K562 (cell line): ENCODE measurements around the gene PRKG1. TPM values are rescaled to one million over a fixed set of nuclear protein-coding genes. Genes with fewer than 3 reads are reported as not detected.

Experiments
- ATAC-seq: fragments of 200-7000 bp; cut with Tn5 transposase; 3 replicates; pipeline ENCODE4 v1.9.1; 2020; ENCODE audit warnings: moderate library complexity
- BruUV-seq: library from RNA; stranded (reverse); fragments of 400-500 nt; replicated peaks from 2 replicates; lab custom pipeline; 2021; lab: Mats Ljungman, UMichigan
- CTCF ChIA-PET: fragments of 300-600 bp; formaldehyde crosslinking; extraction: SDS; loops from one replicate; lab custom pipeline; 2021; ENCODE audit warnings: low intra/inter-chr PET ratio; lab: Yijun Ruan, JAX
- POLR2A ChIA-PET: fragments of 300-600, 350-650 bp; sonication (Branson Sonifier 250); formaldehyde crosslinking; extraction: SDS; loops from one replicate; lab custom pipeline; 2021; ENCODE audit warnings: antibody characterized with exemption, inconsistent platforms; lab: Yijun Ruan, JAX
- DNase-seq, 4 experiments: peaks; one replicate each; pipeline versions ENCODE4 v3.0.0 to v3.0.0-alpha.2; 2011 to 2018; ENCODE audit warnings: low spot score in 3 of 4, mixed read lengths in 3 of 4; ENCODE audit errors: extremely low read depth in 1 of 4
- FAIRE-seq: peaks from 2 replicates; lab custom pipeline; 2011; peaks lifted over from hg19 to GRCh38; lab: Jason Lieb, UNC
- H2AFZ ChIP-seq: 2 replicates; pipeline ENCODE4 v1.6.0; 2011; ENCODE audit warnings: low read depth, low read length, control low read depth, inconsistent platforms
- H3K27ac ChIP-seq: fragments of 200-600 bp; 3 replicates; pipeline ENCODE4 v1.8.0; 2011; ENCODE audit warnings: low read depth, mild to moderate bottlenecking, control low read depth, inconsistent platforms, low read length, moderate library complexity, mixed read lengths; ENCODE audit errors: extremely low read depth
- H3K27me3 ChIP-seq, 2 experiments: fragments of 300-600 bp in 1 of 2; 2 replicates in 1 of 2; 3 replicates in 1 of 2; pipeline versions ENCODE4 v1.6.0 to v1.8.0; 2011; ENCODE audit warnings: inconsistent platforms in 2 of 2, low read length in 2 of 2, mild to moderate bottlenecking in 1 of 2, mixed read lengths in 1 of 2, moderate library complexity in 1 of 2; ENCODE audit not compliant: control insufficient read depth in 2 of 2, insufficient read depth in 2 of 2
- H3K36me3 ChIP-seq: fragments of 300-600 bp; 3 replicates; pipeline ENCODE4 v1.8.0; 2011; ENCODE audit warnings: mild to moderate bottlenecking, low read length, inconsistent platforms; ENCODE audit not compliant: control insufficient read depth, insufficient read depth
- H3K4me1 ChIP-seq, 2 experiments: fragments of 200-600 bp in 1 of 2; replicated peaks in 1 of 2; 2 replicates in 1 of 2; 3 replicates in 1 of 2; pipeline versions ENCODE4 v1.5.1 to v1.8.0; 2011; ENCODE audit warnings: inconsistent platforms in 2 of 2, low read length in 2 of 2, mild to moderate bottlenecking in 1 of 2, mixed read lengths in 1 of 2, moderate library complexity in 1 of 2; ENCODE audit not compliant: control insufficient read depth in 2 of 2, insufficient read depth in 2 of 2
- H3K4me2 ChIP-seq: 2 replicates; pipeline ENCODE4 v1.6.1; 2011; ENCODE audit warnings: low read length, control low read depth, inconsistent platforms, mixed read lengths; ENCODE audit not compliant: insufficient read depth
- H3K4me3 ChIP-seq: fragments of 200-600 bp; sonication (generic), shearing (Covaris generic); 2 replicates; pipeline ENCODE4 v1.5.1; 2016; ENCODE audit warnings: control low read depth, inconsistent platforms
- H3K79me2 ChIP-seq: fragments of 200-600 bp; 3 replicates; pipeline ENCODE4 v1.8.0; 2011; ENCODE audit warnings: low read length, inconsistent platforms; ENCODE audit not compliant: control insufficient read depth, insufficient read depth
- H3K9ac ChIP-seq, 2 experiments: 2 replicates each; pipeline versions ENCODE4 v1.6.0 to v1.6.1; 2011; ENCODE audit warnings: low read depth in 2 of 2, low read length in 2 of 2, control low read depth in 1 of 2, inconsistent platforms in 1 of 2, mild to moderate bottlenecking in 1 of 2, mixed read lengths in 1 of 2; ENCODE audit not compliant: insufficient read depth in 1 of 2
- H3K9me1 ChIP-seq: one replicate; pipeline ENCODE4 v1.6.0; 2011; ENCODE audit warnings: inconsistent platforms, mild to moderate bottlenecking, low read length, moderate library complexity; ENCODE audit not compliant: control insufficient read depth, insufficient read depth
- H3K9me3 ChIP-seq: replicated peaks from 2 replicates; pipeline ENCODE4 v1.5.1; 2011; ENCODE audit warnings: low read depth, low read length, inconsistent platforms; ENCODE audit not compliant: control insufficient read depth, insufficient read depth
- H4K20me1 ChIP-seq: replicated peaks from 2 replicates; pipeline ENCODE4 v1.6.1; 2011; ENCODE audit warnings: low read length, inconsistent platforms, mixed read lengths; ENCODE audit not compliant: control insufficient read depth, insufficient read depth
- FOXA3 ChIP-seq, 2 experiments: fragments of 450-650 bp in 1 of 2; sonication (generic) in 1 of 2; formaldehyde crosslinking; IDR thresholded peaks in 1 of 2; conservative IDR thresholded peaks in 1 of 2; 2 replicates each; pipeline versions ENCODE4 v1.4.0 to v1.8.0; 2020 to 2022; ENCODE audit warnings: mild to moderate bottlenecking in 2 of 2, missing genetic modification reagents in 1 of 2
- HDAC6 ChIP-seq: IDR thresholded peaks from 2 replicates; pipeline ENCODE4 v1.6.1; 2012; ENCODE audit warnings: low read depth, mild to moderate bottlenecking, control low read depth, inconsistent platforms, low read length, moderate library complexity
- MEF2D ChIP-seq: conservative IDR thresholded peaks from 2 replicates; pipeline ENCODE4 v1.6.1; 2016; ENCODE audit warnings: low read depth, missing genetic modification characterization, missing compliant biosample characterization
- NFE2L1 ChIP-seq: fragments of 450-650 bp; IDR thresholded peaks from 2 replicates; pipeline ENCODE4 v1.6.1; 2016; ENCODE audit warnings: missing genetic modification characterization, low read depth, mild to moderate bottlenecking, missing compliant biosample characterization, moderate library complexity, borderline replicate concordance
- SMAD1 ChIP-seq: fragments of 150-350 bp; IDR thresholded peaks from 2 replicates; pipeline ENCODE4 v1.6.1; 2014; ENCODE audit warnings: low read length, low read depth; ENCODE audit not compliant: partially characterized antibody
- SP1 ChIP-seq: sonication (generic); formaldehyde crosslinking; IDR thresholded peaks from 2 replicates; pipeline ENCODE4 v1.8.1; 2022; ENCODE audit warnings: mild to moderate bottlenecking, missing genetic modification reagents
- SRSF9 ChIP-seq: fragments of 200-400 bp; formaldehyde crosslinking; IDR thresholded peaks from 2 replicates; pipeline ENCODE4 v1.6.1; 2017; ENCODE audit warnings: low read depth, low read length, borderline replicate concordance
- ZFP1 ChIP-seq: fragments of 450-650 bp; formaldehyde crosslinking; IDR thresholded peaks from 2 replicates; pipeline ENCODE4 v1.4.0; 2020; ENCODE audit warnings: mild to moderate bottlenecking, mixed read lengths
- ZFPM2 ChIP-seq: fragments of 250-450 bp; sonication (Bioruptor Pico); IDR thresholded peaks from 2 replicates; pipeline ENCODE4 v1.5.1; 2022; ENCODE audit warnings: mild to moderate bottlenecking
- ZNF696 ChIP-seq: fragments of 250-450 bp; sonication (Bioruptor Pico); conservative IDR thresholded peaks from 2 replicates; pipeline ENCODE4 v1.4.0; 2020; ENCODE audit warnings: mild to moderate bottlenecking, moderate library complexity
- WGBS: fragments of 100-300 bp; shearing (Covaris generic); methylation state at CpG from one replicate; pipeline ENCODE4 v1.1.6; 2016; ENCODE audit warnings: low coverage, mixed read lengths; ENCODE audit not compliant: insufficient coverage; ENCODE audit errors: missing lambda C conversion rate; 5-methylcytosine and 5-hydroxymethylcytosine counted together
- in situ Hi-C: fragments of 300-500 bp; cut with MboI; formaldehyde crosslinking; loops from 4 replicates; pipeline ENCODE4 v1.15.0; 2018; ENCODE audit warnings: inconsistent platforms, mixed read lengths
- intact Hi-C: fragments of 100-400 bp; cut with micrococcal nuclease; formaldehyde crosslinking; loops from 2 replicates; pipeline ENCODE4 v1.14.2; 2022
- polyA plus RNA-seq, 8 experiments: library from polyadenylated mRNA; depleted of rRNA in 4 of 8; stranded (reverse) in 5 of 8; unstranded in 3 of 8; fragments of >200 nt; fragmentation: Nextera tagmentation in 2 of 8; fragmentation: Illumina TruSeq in 1 of 8; extraction: Ambion mirVana in 2 of 8; extraction: Trizol in 1 of 8; gene quantifications; 2 replicates each; pipeline versions ENCODE4 v1.2.1 to v1.2.3, GENCODE V29; 2011 to 2014; ENCODE audit warnings: inconsistent platforms in 1 of 8, missing spikeins in 1 of 8
- total RNA-seq, 7 experiments: library from RNA; depleted of rRNA in 6 of 7; stranded (reverse); fragments of >200 nt in 6 of 7; fragmentation: Illumina TruSeq in 2 of 7; extraction: Trizol in 2 of 7; gene quantifications; 2 replicates each; pipeline versions ENCODE4 v1.2.1 to v1.2.3, GENCODE V29; 2011 to 2021; ENCODE audit warnings: low replicate concordance in 1 of 7
- TF ChIP-seq, protein P1 (sequence below), 2 experiments: IDR thresholded peaks in 1 of 2; conservative IDR thresholded peaks in 1 of 2; 2 replicates each; pipeline ENCODE4 v1.6.1; 2016; ENCODE audit warnings: low read depth in 2 of 2, mild to moderate bottlenecking in 1 of 2, missing compliant biosample characterization in 1 of 2, missing genetic modification characterization in 1 of 2, moderate library complexity in 1 of 2
- TF ChIP-seq, protein P2 (sequence below): fragments of 450-650 bp; IDR thresholded peaks from 2 replicates; pipeline ENCODE4 v1.6.1; 2014; ENCODE audit warnings: low read depth, mild to moderate bottlenecking, moderate library complexity, borderline replicate concordance
- TF ChIP-seq, protein P3 (sequence below): sonication (generic); formaldehyde crosslinking; IDR thresholded peaks from 2 replicates; pipeline ENCODE4 v1.8.0; 2023; ENCODE audit warnings: mild to moderate bottlenecking, missing genetic modification reagents
- TF ChIP-seq, protein P4 (sequence below): fragments of 250-450 bp; sonication (Bioruptor Pico); IDR thresholded peaks from 2 replicates; pipeline ENCODE4 v1.8.0; 2021; ENCODE audit warnings: borderline replicate concordance, mild to moderate bottlenecking, moderate library complexity; ENCODE audit not compliant: poor library complexity, severe bottlenecking
- TF ChIP-seq, protein P5 (sequence below): sonication (generic); formaldehyde crosslinking; IDR thresholded peaks from 2 replicates; pipeline ENCODE4 v1.8.0; 2022; ENCODE audit warnings: missing genetic modification reagents, mild to moderate bottlenecking, borderline replicate concordance

The PRKG1 gene
- total and polyA plus RNA-seq, 9 of the 15 experiments (the other 6 are each of a cell fraction or from before 2014, with no cell fraction given): 0.22 TPM; not detected in 8

DNA sequence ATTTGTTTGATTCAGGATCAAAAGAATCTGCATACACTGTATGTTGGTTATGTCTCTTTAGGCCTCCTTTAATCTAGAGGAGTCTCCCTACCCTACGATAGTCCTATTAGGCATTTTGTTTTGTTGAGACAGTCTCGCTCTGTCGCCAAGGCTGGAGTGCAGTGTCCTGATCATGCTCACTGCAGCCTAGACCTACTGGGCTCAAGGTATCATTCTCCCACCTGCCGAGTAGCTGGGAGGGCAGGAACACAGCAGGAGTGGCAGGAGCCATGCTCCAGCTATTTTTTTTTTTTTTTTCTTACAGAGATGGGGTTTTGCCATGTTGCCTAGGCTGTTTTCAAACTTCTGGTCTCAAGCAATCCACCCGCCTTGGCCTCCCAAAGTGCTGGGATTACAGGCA, 1116.8 kb downstream of the PRKG1 start:
- ChIA-PET POLR2A (no interaction called here), CTCF (no interaction called here)
- H3K79me2 ChIP-seq: no peaks in the 10 kb centered on the region
- no peaks in the 10 kb centered on the region; the same call in 1 of the 2 replicates for H3K9me3 ChIP-seq
- H3K27ac ChIP-seq: no peak overlapping the region
- no peak overlapping the region for H3K4me2 ChIP-seq
- H2AFZ ChIP-seq: no peak overlapping the region
- no peak overlapping the region for H3K4me3 ChIP-seq
- intact Hi-C loops: no loop called here
- no peaks in the 10 kb centered on the region for H3K9me1 ChIP-seq
- H3K4me1 ChIP-seq: no peaks in the 10 kb centered on the region
- no peak overlapping the region for H3K9ac ChIP-seq
- in situ Hi-C loops: no loop called here
- no peak for FAIRE-seq
- no peak for ATAC-seq
- no peaks in the 10 kb centered on the region for H4K20me1 ChIP-seq
- no peaks in the 10 kb centered on the region for H3K27me3 ChIP-seq
- BruUV-seq: no TSS peak
- WGBS: 2% methylated on average over 5 of the region's 5 CpGs
- DNase-seq: no peak
- no peaks in the 10 kb centered on the region for H3K36me3 ChIP-seq
- TF ChIP-seq, protein P1, sequence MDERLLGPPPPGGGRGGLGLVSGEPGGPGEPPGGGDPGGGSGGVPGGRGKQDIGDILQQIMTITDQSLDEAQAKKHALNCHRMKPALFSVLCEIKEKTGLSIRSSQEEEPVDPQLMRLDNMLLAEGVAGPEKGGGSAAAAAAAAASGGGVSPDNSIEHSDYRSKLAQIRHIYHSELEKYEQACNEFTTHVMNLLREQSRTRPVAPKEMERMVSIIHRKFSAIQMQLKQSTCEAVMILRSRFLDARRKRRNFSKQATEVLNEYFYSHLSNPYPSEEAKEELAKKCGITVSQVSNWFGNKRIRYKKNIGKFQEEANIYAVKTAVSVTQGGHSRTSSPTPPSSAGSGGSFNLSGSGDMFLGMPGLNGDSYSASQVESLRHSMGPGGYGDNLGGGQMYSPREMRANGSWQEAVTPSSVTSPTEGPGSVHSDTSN (CRISPR knock-in tag; IDR thresholded peaks at IDR 0.05; ENCODE audit: low read depth): no peak
- TF ChIP-seq, protein P1 (tag; conservative IDR thresholded peaks at IDR 0.05; ENCODE audit: low read depth): no peak
- TF ChIP-seq ZNF696 (no peak), MEF2D (no peak), ZFP1 (CRISPR knock-in tag) (no peak), HDAC6 (no peak), ZFPM2 (no peak), SMAD1 (no peak), SRSF9 (no peak), FOXA3 (CRISPR knock-in tag; conservative IDR thresholded peaks at IDR 0.05 in 1 of 2, IDR thresholded peaks at IDR 0.05 in 1 of 2) (no peak), NFE2L1 (no peak), SP1 (CRISPR knock-in tag) (no peak)
- TF ChIP-seq, protein P2, sequence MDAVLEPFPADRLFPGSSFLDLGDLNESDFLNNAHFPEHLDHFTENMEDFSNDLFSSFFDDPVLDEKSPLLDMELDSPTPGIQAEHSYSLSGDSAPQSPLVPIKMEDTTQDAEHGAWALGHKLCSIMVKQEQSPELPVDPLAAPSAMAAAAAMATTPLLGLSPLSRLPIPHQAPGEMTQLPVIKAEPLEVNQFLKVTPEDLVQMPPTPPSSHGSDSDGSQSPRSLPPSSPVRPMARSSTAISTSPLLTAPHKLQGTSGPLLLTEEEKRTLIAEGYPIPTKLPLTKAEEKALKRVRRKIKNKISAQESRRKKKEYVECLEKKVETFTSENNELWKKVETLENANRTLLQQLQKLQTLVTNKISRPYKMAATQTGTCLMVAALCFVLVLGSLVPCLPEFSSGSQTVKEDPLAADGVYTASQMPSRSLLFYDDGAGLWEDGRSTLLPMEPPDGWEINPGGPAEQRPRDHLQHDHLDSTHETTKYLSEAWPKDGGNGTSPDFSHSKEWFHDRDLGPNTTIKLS: no peak
- TF ChIP-seq, protein P3, sequence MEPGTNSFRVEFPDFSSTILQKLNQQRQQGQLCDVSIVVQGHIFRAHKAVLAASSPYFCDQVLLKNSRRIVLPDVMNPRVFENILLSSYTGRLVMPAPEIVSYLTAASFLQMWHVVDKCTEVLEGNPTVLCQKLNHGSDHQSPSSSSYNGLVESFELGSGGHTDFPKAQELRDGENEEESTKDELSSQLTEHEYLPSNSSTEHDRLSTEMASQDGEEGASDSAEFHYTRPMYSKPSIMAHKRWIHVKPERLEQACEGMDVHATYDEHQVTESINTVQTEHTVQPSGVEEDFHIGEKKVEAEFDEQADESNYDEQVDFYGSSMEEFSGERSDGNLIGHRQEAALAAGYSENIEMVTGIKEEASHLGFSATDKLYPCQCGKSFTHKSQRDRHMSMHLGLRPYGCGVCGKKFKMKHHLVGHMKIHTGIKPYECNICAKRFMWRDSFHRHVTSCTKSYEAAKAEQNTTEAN (CRISPR knock-in tag): no peak
- TF ChIP-seq, protein P4, sequence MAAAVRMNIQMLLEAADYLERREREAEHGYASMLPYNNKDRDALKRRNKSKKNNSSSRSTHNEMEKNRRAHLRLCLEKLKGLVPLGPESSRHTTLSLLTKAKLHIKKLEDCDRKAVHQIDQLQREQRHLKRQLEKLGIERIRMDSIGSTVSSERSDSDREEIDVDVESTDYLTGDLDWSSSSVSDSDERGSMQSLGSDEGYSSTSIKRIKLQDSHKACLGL: no peak
- TF ChIP-seq, protein P5, sequence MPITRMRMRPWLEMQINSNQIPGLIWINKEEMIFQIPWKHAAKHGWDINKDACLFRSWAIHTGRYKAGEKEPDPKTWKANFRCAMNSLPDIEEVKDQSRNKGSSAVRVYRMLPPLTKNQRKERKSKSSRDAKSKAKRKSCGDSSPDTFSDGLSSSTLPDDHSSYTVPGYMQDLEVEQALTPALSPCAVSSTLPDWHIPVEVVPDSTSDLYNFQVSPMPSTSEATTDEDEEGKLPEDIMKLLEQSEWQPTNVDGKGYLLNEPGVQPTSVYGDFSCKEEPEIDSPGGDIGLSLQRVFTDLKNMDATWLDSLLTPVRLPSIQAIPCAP (CRISPR knock-in tag): no peak
